Measurements from ENCODE around the gene GK. TPM values are rescaled to one million over a fixed set of nuclear protein-coding genes. Genes with fewer than 3 reads are reported as not detected.
"Not testable (repeated sequence)": the region's sequence is repeated elsewhere in the genome, so short reads cannot be mapped to it uniquely, and the experiment has no call there.

Gene GK
- polyA plus RNA-seq (ENCODE audit: insufficient read length in 12 of 12): 1 to 10 TPM in 11 of 12 donors, not detected in 1; 3.2 to 8.5 (median 5.4) TPM
- long read RNA-seq, donor 1, transcript GK-204 (19 exons, 2,063 nt): major isoform, 7 of 13 reads
- long read RNA-seq, donor 1, partial matches to known transcripts: 5 of 13 reads
- long read RNA-seq, donor 1, other reads (novel, unspliced or antisense): 0 of 13 reads
- long read RNA-seq, donor 2, partial matches to known transcripts: 0 of 1 reads
- long read RNA-seq, donor 2, other reads (novel, unspliced or antisense): 0 of 1 reads
- long read RNA-seq, donor 3, partial matches to known transcripts: 0 of 2 reads
- long read RNA-seq, donor 3, other reads (novel, unspliced or antisense): 0 of 2 reads
- long read RNA-seq, donor 4: 0 reads
- long read RNA-seq, donor 5: 0 reads
- long read RNA-seq, donor 6: 0 reads
- long read RNA-seq, donor 7: 0 reads
- long read RNA-seq, donor 8, partial matches to known transcripts: 0 of 1 reads
- long read RNA-seq, donor 8, other reads (novel, unspliced or antisense): 0 of 1 reads
- long read RNA-seq, donor 9, partial matches to known transcripts: 0 of 1 reads
- long read RNA-seq, donor 9, other reads (novel, unspliced or antisense): 0 of 1 reads
- long read RNA-seq, donor 10, full-length matches to known transcripts: 1 of 1 reads
- long read RNA-seq, donor 10, partial matches to known transcripts: 0 of 1 reads
- long read RNA-seq, donor 10, other reads (novel, unspliced or antisense): 0 of 1 reads
- long read RNA-seq, donor 11, full-length matches to known transcripts: 1 of 1 reads
- long read RNA-seq, donor 11, partial matches to known transcripts: 0 of 1 reads
- long read RNA-seq, donor 11, other reads (novel, unspliced or antisense): 0 of 1 reads

- DNase-seq: peak; percentile 12
These were observed at the start of gene GK for GRCh38 chrX:30653415-30654131. TSS of gene GK (plus strand) at chrX:30653423. CDS start at chrX:30653538, 115 bp downstream.

- DNase-seq: no peak
These were observed 46.1 kb upstream of the GK start for GRCh38 chrX:30607155-30607554.

GRCh38 chrX:30610026-30610425 lies 43.2 kb upstream of the GK start:
- no peak for DNase-seq

GRCh38 chrX:30612250-30612655 lies 41.0 kb upstream of the GK start:
- no peak for DNase-seq

GRCh38 chrX:30613721-30614120 lies 39.5 kb upstream of the GK start:
- no peak for DNase-seq

GRCh38 chrX:30615229-30615628 lies 38.0 kb upstream of the GK start:
- DNase-seq: no peak

- DNase-seq: no peak
These were observed 35.0 kb upstream of the GK start for GRCh38 chrX:30618160-30618765.

- DNase-seq: no peak
These were observed 33.1 kb upstream of the GK start for GRCh38 chrX:30620125-30620524.

- peak; percentile 15 for DNase-seq
These were observed 32.1 kb upstream of the GK start for GRCh38 chrX:30620980-30621618.

GRCh38 chrX:30622361-30622760 lies 30.9 kb upstream of the GK start:
- no peak for DNase-seq

- no peak for DNase-seq
These were observed 26.8 kb upstream of the GK start for GRCh38 chrX:30626402-30626801.

GRCh38 chrX:30627818-30628652 lies 25.2 kb upstream of the GK start:
- no peak for DNase-seq

GRCh38 chrX:30634070-30634469 lies 19.2 kb upstream of the GK start:
- DNase-seq: not testable (repeated sequence)

- DNase-seq: no peak
These were observed 17.6 kb upstream of the GK start for GRCh38 chrX:30635630-30636029.

GRCh38 chrX:30637874-30638815 lies 15.1 kb upstream of the GK start:
- DNase-seq: peak; percentile 6

GRCh38 chrX:30639702-30640101 lies 13.5 kb upstream of the GK start:
- DNase-seq: not testable (repeated sequence)

- no peak for DNase-seq
These were observed 10.6 kb upstream of the GK start for GRCh38 chrX:30642642-30643041.

- DNase-seq: peak; percentile 4
These were observed 9.9 kb upstream of the GK start for GRCh38 chrX:30643313-30643821.

GRCh38 chrX:30649859-30650258 lies 3.4 kb upstream of the GK start:
- no peak for DNase-seq
